ENCODE measurements around the gene BLACAT1. TPM values are rescaled to one million over a fixed set of nuclear protein-coding genes. Genes with fewer than 3 reads are reported as not detected.

BLACAT1 gene
- total and polyA plus RNA-seq, 2 of the 13 experiments (the other 11 are each of a cell fraction or from before 2014, with no cell fraction given), result 1.2 to 2.8 TPM

DNA sequence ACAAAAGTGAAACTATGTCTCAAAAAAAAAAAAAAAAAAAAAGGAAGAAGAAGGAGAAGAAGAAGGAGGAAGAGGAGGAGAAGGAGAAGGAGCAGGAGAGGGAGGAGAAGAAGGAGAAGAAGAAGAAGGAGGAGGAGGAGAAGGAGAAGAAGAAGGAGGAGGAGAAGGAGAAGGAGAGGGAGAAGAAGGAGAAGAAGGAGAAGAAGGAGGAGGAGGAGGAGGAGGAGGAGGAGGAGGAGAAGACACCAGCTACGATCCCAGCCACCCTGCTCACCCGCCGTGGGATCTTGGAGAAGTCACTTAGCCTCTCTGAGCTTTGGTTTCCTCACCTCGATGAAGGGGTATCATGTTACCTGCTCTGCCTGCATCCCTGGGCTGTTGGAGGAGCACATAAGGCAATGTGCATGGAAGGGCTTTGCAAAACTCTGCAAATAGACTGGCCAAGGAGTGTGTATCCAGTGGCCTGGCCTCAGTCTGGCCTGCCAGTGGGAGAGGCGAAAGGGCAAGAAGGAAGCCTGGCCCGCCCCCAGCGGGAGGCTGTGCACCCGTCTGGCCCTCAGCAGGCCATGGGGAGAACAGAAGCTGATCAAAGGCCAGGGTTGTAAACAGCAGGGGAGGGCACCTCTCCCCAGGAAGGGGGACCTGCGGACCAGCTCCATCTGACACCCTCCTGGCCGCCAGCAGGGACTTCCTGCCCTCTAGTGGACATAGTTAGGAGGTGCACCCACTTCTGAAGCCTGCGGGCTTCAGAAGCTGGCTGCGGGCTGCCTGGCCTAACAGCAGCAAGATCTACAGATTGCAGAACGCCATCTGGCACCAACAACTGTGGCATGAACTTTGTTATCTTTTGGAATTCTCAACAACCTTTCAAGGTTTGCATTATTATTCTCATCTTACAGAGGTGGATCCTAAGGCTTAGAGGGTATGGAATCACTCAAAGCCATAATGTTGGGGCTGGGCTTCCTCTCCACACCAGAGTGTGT is 29.4 kb upstream of the BLACAT1 start (continued):
- peak; percentile 28; the same call in 1 of the 2 replicates for TF ChIP-seq ZNF460 (CRISPR knock-in tag; IDR thresholded peaks at IDR 0.05; ENCODE audit: borderline replicate concordance)
- TF ChIP-seq ZNF841 (CRISPR knock-in tag; IDR thresholded peaks at IDR 0.05; ENCODE audit: borderline replicate concordance), result no peak
- no peak for TF ChIP-seq CHD2 (IDR thresholded peaks at IDR 0.05; ENCODE audit: low read depth, low read length)
- no peak for TF ChIP-seq THAP8 (CRISPR knock-in tag; IDR thresholded peaks at IDR 0.05; ENCODE audit: borderline replicate concordance)
- TF ChIP-seq SP2 (CRISPR knock-in tag; IDR thresholded peaks at IDR 0.05), result no peak
- TF ChIP-seq SNAI1 (CRISPR knock-in tag; IDR thresholded peaks at IDR 0.05; ENCODE audit: borderline replicate concordance), result no peak
- TF ChIP-seq RXRA (CRISPR knock-in tag; IDR thresholded peaks at IDR 0.05), result peak; percentile 82
- TF ChIP-seq RFX3 (CRISPR knock-in tag; IDR thresholded peaks at IDR 0.05), result no peak
- TF ChIP-seq PRDM15 (CRISPR knock-in tag; IDR thresholded peaks at IDR 0.05), result no peak
- peak; percentile 94 for TF ChIP-seq SMC3 (IDR thresholded peaks at IDR 0.05; ENCODE audit: low read length)
- TF ChIP-seq, protein P1, sequence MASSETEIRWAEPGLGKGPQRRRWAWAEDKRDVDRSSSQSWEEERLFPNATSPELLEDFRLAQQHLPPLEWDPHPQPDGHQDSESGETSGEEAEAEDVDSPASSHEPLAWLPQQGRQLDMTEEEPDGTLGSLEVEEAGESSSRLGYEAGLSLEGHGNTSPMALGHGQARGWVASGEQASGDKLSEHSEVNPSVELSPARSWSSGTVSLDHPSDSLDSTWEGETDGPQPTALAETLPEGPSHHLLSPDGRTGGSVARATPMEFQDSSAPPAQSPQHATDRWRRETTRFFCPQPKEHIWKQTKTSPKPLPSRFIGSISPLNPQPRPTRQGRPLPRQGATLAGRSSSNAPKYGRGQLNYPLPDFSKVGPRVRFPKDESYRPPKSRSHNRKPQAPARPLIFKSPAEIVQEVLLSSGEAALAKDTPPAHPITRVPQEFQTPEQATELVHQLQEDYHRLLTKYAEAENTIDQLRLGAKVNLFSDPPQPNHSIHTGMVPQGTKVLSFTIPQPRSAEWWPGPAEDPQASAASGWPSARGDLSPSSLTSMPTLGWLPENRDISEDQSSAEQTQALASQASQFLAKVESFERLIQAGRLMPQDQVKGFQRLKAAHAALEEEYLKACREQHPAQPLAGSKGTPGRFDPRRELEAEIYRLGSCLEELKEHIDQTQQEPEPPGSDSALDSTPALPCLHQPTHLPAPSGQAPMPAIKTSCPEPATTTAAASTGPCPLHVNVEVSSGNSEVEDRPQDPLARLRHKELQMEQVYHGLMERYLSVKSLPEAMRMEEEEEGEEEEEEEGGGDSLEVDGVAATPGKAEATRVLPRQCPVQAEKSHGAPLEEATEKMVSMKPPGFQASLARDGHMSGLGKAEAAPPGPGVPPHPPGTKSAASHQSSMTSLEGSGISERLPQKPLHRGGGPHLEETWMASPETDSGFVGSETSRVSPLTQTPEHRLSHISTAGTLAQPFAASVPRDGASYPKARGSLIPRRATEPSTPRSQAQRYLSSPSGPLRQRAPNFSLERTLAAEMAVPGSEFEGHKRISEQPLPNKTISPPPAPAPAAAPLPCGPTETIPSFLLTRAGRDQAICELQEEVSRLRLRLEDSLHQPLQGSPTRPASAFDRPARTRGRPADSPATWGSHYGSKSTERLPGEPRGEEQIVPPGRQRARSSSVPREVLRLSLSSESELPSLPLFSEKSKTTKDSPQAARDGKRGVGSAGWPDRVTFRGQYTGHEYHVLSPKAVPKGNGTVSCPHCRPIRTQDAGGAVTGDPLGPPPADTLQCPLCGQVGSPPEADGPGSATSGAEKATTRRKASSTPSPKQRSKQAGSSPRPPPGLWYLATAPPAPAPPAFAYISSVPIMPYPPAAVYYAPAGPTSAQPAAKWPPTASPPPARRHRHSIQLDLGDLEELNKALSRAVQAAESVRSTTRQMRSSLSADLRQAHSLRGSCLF (CRISPR knock-in tag; IDR thresholded peaks at IDR 0.05; ENCODE audit: borderline replicate concordance), result no peak
- TF ChIP-seq, protein P2, sequence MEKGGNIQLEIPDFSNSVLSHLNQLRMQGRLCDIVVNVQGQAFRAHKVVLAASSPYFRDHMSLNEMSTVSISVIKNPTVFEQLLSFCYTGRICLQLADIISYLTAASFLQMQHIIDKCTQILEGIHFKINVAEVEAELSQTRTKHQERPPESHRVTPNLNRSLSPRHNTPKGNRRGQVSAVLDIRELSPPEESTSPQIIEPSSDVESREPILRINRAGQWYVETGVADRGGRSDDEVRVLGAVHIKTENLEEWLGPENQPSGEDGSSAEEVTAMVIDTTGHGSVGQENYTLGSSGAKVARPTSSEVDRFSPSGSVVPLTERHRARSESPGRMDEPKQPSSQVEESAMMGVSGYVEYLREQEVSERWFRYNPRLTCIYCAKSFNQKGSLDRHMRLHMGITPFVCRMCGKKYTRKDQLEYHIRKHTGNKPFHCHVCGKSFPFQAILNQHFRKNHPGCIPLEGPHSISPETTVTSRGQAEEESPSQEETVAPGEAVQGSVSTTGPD (CRISPR knock-in tag; IDR thresholded peaks at IDR 0.05), result no peak
- TF ChIP-seq AFF4 (CRISPR knock-in tag; IDR thresholded peaks at IDR 0.05), result no peak

All from HepG2 (cell line).